Measurements from ENCODE around the gene TTLL12.

Gene TTLL12

GRCh38 chr22:43232445-43232844, 45.5 kb upstream of the TTLL12 start:
- no peak overlapping the region for H2AFZ ChIP-seq (ENCODE audit: low read depth)
- H3K9ac ChIP-seq: no peak overlapping the region
- H3K4me3 ChIP-seq (IDR thresholded peaks at IDR 0.05; ENCODE audit: insufficient read depth, low read depth, low read length): no peak overlapping the region
- H3K79me2 ChIP-seq (ENCODE audit: insufficient read depth, low read depth): no peaks in the 10 kb centered on the region
- no peaks in the 10 kb centered on the region for H4K20me1 ChIP-seq (ENCODE audit: insufficient read depth)
- no peak for TF ChIP-seq CTCF (conservative IDR thresholded peaks at IDR 0.05; ENCODE audit: low read depth, low read length)
- H3K27me3 ChIP-seq (ENCODE audit: insufficient read depth, low read depth): peaks cover 22% of the 10 kb centered on the region; the same call in 1 of the 2 replicates
- no peak overlapping the region for H3K27ac ChIP-seq
- no peak overlapping the region for H3K4me2 ChIP-seq
- no peaks in the 10 kb centered on the region for H3K4me1 ChIP-seq (ENCODE audit: low read depth, poor library complexity, severe bottlenecking)
- no peaks in the 10 kb centered on the region for H3K36me3 ChIP-seq (ENCODE audit: insufficient read depth)

GRCh38 chr22:43231724-43232034, 44.7 kb upstream of the TTLL12 start:
- Histone ChIP-seq H3K9ac (no peak overlapping the region), H3K4me3 (IDR thresholded peaks at IDR 0.05; ENCODE audit: insufficient read depth, low read depth, low read length) (no peak overlapping the region), H2AFZ (ENCODE audit: low read depth) (no peak overlapping the region), H3K4me1 (ENCODE audit: low read depth, poor library complexity, severe bottlenecking) (no peaks in the 10 kb centered on the region), H4K20me1 (ENCODE audit: insufficient read depth) (no peaks in the 10 kb centered on the region), H3K27me3 (ENCODE audit: insufficient read depth, low read depth) (peaks cover 23% of the 10 kb centered on the region; the same call in 1 of the 2 replicates), H3K79me2 (ENCODE audit: insufficient read depth, low read depth) (no peaks in the 10 kb centered on the region), H3K4me2 (no peak overlapping the region), H3K36me3 (ENCODE audit: insufficient read depth) (no peaks in the 10 kb centered on the region), H3K27ac (no peak overlapping the region)
- no peak for TF ChIP-seq CTCF (conservative IDR thresholded peaks at IDR 0.05; ENCODE audit: low read depth, low read length)

GRCh38 chr22:43230971-43231723, 44.2 kb upstream of the TTLL12 start:
- Histone ChIP-seq H3K79me2 (ENCODE audit: insufficient read depth, low read depth) (no peaks in the 10 kb centered on the region), H2AFZ (ENCODE audit: low read depth) (no peak overlapping the region), H3K4me2 (no peak overlapping the region), H3K4me3 (IDR thresholded peaks at IDR 0.05; ENCODE audit: insufficient read depth, low read depth, low read length) (no peak overlapping the region), H3K27ac (no peak overlapping the region), H4K20me1 (ENCODE audit: insufficient read depth) (no peaks in the 10 kb centered on the region), H3K9ac (no peak overlapping the region), H3K27me3 (ENCODE audit: insufficient read depth, low read depth) (peaks cover 23% of the 10 kb centered on the region), H3K36me3 (ENCODE audit: insufficient read depth) (no peaks in the 10 kb centered on the region), H3K4me1 (ENCODE audit: low read depth, poor library complexity, severe bottlenecking) (no peaks in the 10 kb centered on the region)
- peak; percentile 94 for TF ChIP-seq CTCF (conservative IDR thresholded peaks at IDR 0.05; ENCODE audit: low read depth, low read length)

- Histone ChIP-seq H3K4me1 (ENCODE audit: low read depth, poor library complexity, severe bottlenecking) (no peaks in the 10 kb centered on the region), H2AFZ (ENCODE audit: low read depth) (no peak overlapping the region), H3K4me2 (no peak overlapping the region), H3K9ac (no peak overlapping the region), H3K36me3 (ENCODE audit: insufficient read depth) (no peaks in the 10 kb centered on the region), H4K20me1 (ENCODE audit: insufficient read depth) (no peaks in the 10 kb centered on the region), H3K79me2 (ENCODE audit: insufficient read depth, low read depth) (no peaks in the 10 kb centered on the region), H3K4me3 (IDR thresholded peaks at IDR 0.05; ENCODE audit: insufficient read depth, low read depth, low read length) (no peak overlapping the region), H3K27me3 (ENCODE audit: insufficient read depth, low read depth) (peaks cover 21% of the 10 kb centered on the region), H3K27ac (no peak overlapping the region)
- TF ChIP-seq CTCF (conservative IDR thresholded peaks at IDR 0.05; ENCODE audit: low read depth, low read length): no peak
These were observed 43.6 kb upstream of the TTLL12 start for GRCh38 chr22:43230571-43230970.

All from KMS-11 (cell line).